CD4-positive, alpha-beta T cell treated with Interleukin-1 beta for 1 hour (primary cell): Measurements from ENCODE around the gene CCDC74B.
"Not testable (repeated sequence)": the region's sequence is repeated elsewhere in the genome, so short reads cannot be mapped to it uniquely, and the experiment has no call there.

Experiments used
- DNase-seq, 2 donors: peaks; one replicate each; pipeline ENCODE4 v3.0.0-alpha.2; 2020 to 2022

CCDC74B gene

GRCh38 chr2:130148515-130148914 lies 3.6 kb upstream of the CCDC74B start:
- DNase-seq, result not testable (repeated sequence)

- not testable (repeated sequence) for DNase-seq
Observed at GRCh38 chr2:130143266-130144039, 1.5 kb downstream of the CCDC74B start.

GRCh38 chr2:130142396-130143265 lies 2.3 kb downstream of the CCDC74B start:
- DNase-seq, result not testable (repeated sequence)

- DNase-seq, result not testable (repeated sequence)
Observed at GRCh38 chr2:130141645-130142370, 3.1 kb downstream of the CCDC74B start.

- DNase-seq, result not testable (repeated sequence)
Observed at GRCh38 chr2:130141002-130141401, 3.9 kb downstream of the CCDC74B start.

- DNase-seq, result not testable (repeated sequence)
Observed at GRCh38 chr2:130140516-130140915, 4.4 kb downstream of the CCDC74B start.

GRCh38 chr2:130139331-130140280 lies 5.3 kb downstream of the CCDC74B start:
- DNase-seq, result not testable (repeated sequence)

- DNase-seq, result not testable (repeated sequence)
Observed at GRCh38 chr2:130138841-130139251, 6.1 kb downstream of the CCDC74B start.

GRCh38 chr2:130138326-130138725 lies 6.6 kb downstream of the CCDC74B start:
- DNase-seq, result not testable (repeated sequence)

- not testable (repeated sequence) for DNase-seq
Observed at GRCh38 chr2:130137118-130137517, 7.8 kb downstream of the CCDC74B start.

- DNase-seq, result not testable (repeated sequence)
Observed at GRCh38 chr2:130136546-130136945, 8.4 kb downstream of the CCDC74B start.

GRCh38 chr2:130135692-130136541 lies 9.0 kb downstream of the CCDC74B start:
- DNase-seq, result no peak

GRCh38 chr2:130129120-130129829 lies 15.6 kb downstream of the CCDC74B start, which contains the start of gene POTEF:
POTEF (minus strand) TSS chr2:130129222; CDS start chr2:130120515, 8,707 bp downstream.
- DNase-seq, result not testable (repeated sequence)

GRCh38 chr2:130128464-130128863 lies 16.4 kb downstream of the CCDC74B start:
- DNase-seq, result not testable (repeated sequence)

- DNase-seq, result not testable (repeated sequence)
Observed at GRCh38 chr2:130127726-130128125, 17.2 kb downstream of the CCDC74B start.

GRCh38 chr2:130120924-130121323 lies 24.0 kb downstream of the CCDC74B start:
- not testable (repeated sequence) for DNase-seq

- not testable (repeated sequence) for DNase-seq
Observed at GRCh38 chr2:130102597-130103363, 42.1 kb downstream of the CCDC74B start.
